Smooth muscle cell (in vitro differentiated cells): ENCODE results near the gene TOR4A. TPM values are rescaled to one million over a fixed set of nuclear protein-coding genes. Genes with fewer than 3 reads are reported as not detected.

Experiments used
- DNase-seq: peaks from one replicate; lab custom pipeline; 2025; ENCODE audit not compliant: unreplicated experiment; lab: John Stamatoyannopoulos, UW
- H2AFZ ChIP-seq: fragments of 200-600 bp; sonication (generic); 2 replicates; pipeline ENCODE4 v1.6.0; 2016; ENCODE audit warnings: antibody characterized with exemption, low read depth, mild to moderate bottlenecking
- H3F3A ChIP-seq: fragments of 200-600 bp; sonication (generic); 2 replicates; pipeline ENCODE4 v1.6.0; 2017; ENCODE audit warnings: antibody characterized with exemption, low read depth
- H3K27ac ChIP-seq: fragments of 200-600 bp; sonication (generic); 2 replicates; pipeline ENCODE4 v1.5.1; 2016; ENCODE audit warnings: low read depth, mild to moderate bottlenecking
- H3K27me3 ChIP-seq: fragments of 200-600 bp; sonication (generic); 2 replicates; pipeline ENCODE4 v1.6.1; 2016; ENCODE audit warnings: low read depth, mild to moderate bottlenecking
- H3K36me3 ChIP-seq: fragments of 200-600 bp; sonication (generic); 2 replicates; pipeline ENCODE4 v1.5.1; 2016; ENCODE audit warnings: low read depth
- H3K4me1 ChIP-seq: fragments of 200-600 bp; sonication (generic); 2 replicates; pipeline ENCODE4 v1.5.1; 2016; ENCODE audit warnings: low read depth
- H3K4me2 ChIP-seq: fragments of 200-600 bp; sonication (generic); 2 replicates; pipeline ENCODE4 v1.6.0; 2016; ENCODE audit warnings: mild to moderate bottlenecking
- H3K4me3 ChIP-seq: fragments of 200-600 bp; sonication (generic); 2 replicates; pipeline ENCODE4 v1.5.1; 2016; ENCODE audit warnings: mild to moderate bottlenecking
- H3K79me2 ChIP-seq: fragments of 200-600 bp; sonication (generic); 2 replicates; pipeline ENCODE4 v1.6.0; 2016; ENCODE audit warnings: low read depth, mild to moderate bottlenecking
- H3K9ac ChIP-seq: fragments of 200-600 bp; sonication (generic); 2 replicates; pipeline ENCODE4 v1.6.0; 2016; ENCODE audit warnings: low read depth
- H3K9me3 ChIP-seq: fragments of 200-600 bp; sonication (generic); replicated peaks from 2 replicates; pipeline ENCODE4 v1.5.1; 2016; ENCODE audit warnings: low read depth
- H4K20me1 ChIP-seq: fragments of 200-600 bp; sonication (generic); 2 replicates; pipeline ENCODE4 v1.6.0; 2016; ENCODE audit warnings: low read depth
- WGBS: methylation state at CpG from one replicate; pipeline ENCODE4 v1.1.7; 2016; ENCODE audit warnings: low lambda C conversion rate; 5-methylcytosine and 5-hydroxymethylcytosine counted together
- polyA plus RNA-seq: library from polyadenylated mRNA; unstranded; fragments of >200 nt; fragmentation: Nextera tagmentation; extraction: Ambion mirVana; gene quantifications from 2 replicates; pipeline ENCODE4 v1.2.1, GENCODE V29; 2016
- total RNA-seq: library from RNA; depleted of rRNA; stranded (reverse); fragments of >200 nt; gene quantifications from 2 replicates; pipeline ENCODE4 v1.2.3, GENCODE V29; 2014
- TF ChIP-seq, protein P1 (sequence below): fragments of 200-600 bp; sonication (generic); IDR thresholded peaks from 2 replicates; pipeline ENCODE4 v1.5.1; 2017; ENCODE audit warnings: borderline replicate concordance, mild to moderate bottlenecking, antibody characterized with exemption; ENCODE audit not compliant: insufficient read depth, poor library complexity, severe bottlenecking

TOR4A gene
- total and polyA plus RNA-seq, 2 experiments from 2014 or later: 5.5 to 6.3 TPM

DNA sequence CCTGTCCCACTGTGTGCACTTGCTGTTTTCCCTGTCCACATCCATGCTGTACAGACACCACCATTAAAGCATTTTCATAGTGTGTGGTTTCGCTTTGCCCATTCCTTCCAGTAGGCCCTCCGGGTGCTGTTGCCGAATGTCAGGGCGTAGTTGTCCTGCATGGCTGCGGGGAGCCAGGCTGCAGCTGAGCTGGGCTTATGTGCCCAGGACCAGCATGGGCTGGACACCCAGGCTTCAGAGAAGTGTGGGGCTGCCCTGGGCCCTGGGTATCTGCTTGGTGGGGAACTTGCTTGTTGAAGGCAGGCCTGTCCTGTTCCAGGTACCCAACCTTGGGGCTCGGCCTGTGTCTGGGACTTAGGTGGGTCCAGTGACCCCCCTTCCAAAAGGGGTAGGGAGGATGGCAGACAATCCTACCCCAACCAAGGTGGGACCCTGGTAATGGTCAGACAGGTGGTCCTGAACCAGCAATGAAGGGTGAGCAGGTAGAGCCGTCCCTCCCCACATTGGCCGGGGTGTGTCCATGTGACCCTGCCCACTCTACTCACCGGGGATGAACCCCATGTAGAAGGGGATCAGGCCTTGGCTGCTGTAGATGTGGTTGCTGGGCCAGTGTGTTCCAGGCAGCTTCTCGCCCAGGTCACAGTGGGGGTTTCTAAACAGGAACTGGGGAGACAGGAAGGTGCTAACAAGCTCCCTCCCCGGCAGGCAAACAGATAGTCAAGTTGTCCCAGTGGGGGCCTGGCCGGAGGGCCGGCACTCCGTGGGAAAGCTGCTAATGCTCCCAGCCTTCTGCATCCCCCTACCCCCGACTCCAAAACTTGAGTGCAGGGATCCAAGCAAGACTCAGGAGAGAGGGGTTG lies 33.7 kb upstream of the TOR4A start:
- WGBS: 73% methylated on average over 15 of the region's 15 CpGs
- H3K4me2 ChIP-seq: no peak overlapping the region
- H3K36me3 ChIP-seq: no peaks in the 10 kb centered on the region
- H3K9ac ChIP-seq: no peak overlapping the region
- peaks cover 32% of the 10 kb centered on the region for H3K79me2 ChIP-seq
- H3K4me1 ChIP-seq: peaks cover 5% of the 10 kb centered on the region
- no peak overlapping the region for H3K4me3 ChIP-seq
- H3F3A ChIP-seq: peaks cover 25% of the 10 kb centered on the region
- H3K9me3 ChIP-seq: no peaks in the 10 kb centered on the region
- TF ChIP-seq, protein P1, sequence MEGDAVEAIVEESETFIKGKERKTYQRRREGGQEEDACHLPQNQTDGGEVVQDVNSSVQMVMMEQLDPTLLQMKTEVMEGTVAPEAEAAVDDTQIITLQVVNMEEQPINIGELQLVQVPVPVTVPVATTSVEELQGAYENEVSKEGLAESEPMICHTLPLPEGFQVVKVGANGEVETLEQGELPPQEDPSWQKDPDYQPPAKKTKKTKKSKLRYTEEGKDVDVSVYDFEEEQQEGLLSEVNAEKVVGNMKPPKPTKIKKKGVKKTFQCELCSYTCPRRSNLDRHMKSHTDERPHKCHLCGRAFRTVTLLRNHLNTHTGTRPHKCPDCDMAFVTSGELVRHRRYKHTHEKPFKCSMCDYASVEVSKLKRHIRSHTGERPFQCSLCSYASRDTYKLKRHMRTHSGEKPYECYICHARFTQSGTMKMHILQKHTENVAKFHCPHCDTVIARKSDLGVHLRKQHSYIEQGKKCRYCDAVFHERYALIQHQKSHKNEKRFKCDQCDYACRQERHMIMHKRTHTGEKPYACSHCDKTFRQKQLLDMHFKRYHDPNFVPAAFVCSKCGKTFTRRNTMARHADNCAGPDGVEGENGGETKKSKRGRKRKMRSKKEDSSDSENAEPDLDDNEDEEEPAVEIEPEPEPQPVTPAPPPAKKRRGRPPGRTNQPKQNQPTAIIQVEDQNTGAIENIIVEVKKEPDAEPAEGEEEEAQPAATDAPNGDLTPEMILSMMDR: no peak
- no peaks in the 10 kb centered on the region for H3K27me3 ChIP-seq
- peaks cover 28% of the 10 kb centered on the region for H4K20me1 ChIP-seq
- no peak overlapping the region for H3K27ac ChIP-seq
- no peak for DNase-seq
- H2AFZ ChIP-seq: no peak overlapping the region

DNA sequence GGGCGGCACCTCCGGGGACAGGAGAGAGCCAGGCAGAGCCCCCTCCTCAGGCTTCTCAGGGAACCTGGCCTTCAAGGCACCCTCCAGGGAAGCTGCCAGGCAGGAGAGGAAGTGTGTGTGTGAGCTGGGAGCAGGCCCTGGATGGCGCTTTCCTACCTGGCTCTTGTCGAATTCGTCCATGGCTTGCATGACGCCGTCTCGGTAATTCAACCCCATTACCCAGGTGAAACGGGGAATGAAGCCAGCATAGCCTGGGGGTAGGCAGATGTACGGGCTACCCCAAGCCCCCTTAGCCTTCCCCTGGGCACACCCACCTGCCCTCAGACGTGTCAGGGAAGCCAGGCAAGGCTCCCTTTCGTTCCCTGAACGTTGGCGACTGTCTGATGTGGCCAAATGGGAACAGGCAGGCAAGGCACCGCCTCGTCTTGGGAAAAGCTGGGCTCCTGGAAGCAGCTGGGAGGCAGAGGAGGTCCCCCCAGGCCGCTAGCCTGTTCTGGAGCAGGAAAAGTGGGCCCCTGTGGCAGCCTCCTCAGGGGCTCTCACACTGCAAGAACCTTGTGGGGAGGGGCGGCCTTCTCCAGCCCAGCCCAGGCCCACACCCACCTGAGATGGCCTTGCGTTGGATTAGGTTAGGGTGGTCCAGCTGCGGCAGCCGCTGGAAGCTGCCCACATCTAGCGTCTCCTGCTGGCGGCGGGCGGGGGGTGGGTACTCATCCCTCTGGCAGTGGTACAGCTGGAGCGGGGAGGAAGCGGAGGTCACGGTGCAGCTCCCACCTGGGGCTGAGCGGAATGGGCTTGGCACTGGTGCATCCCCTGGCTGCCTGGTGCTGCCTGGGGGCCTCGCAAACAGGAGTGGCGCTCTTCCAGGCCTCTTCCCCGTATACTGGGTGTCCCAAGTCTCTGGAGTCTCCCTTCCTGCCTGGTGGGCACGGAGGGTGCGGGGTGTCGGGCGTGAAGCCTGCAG lies 32.8 kb upstream of the TOR4A start:
- H3K36me3 ChIP-seq: no peaks in the 10 kb centered on the region
- H3K79me2 ChIP-seq: peaks cover 23% of the 10 kb centered on the region
- peaks cover 28% of the 10 kb centered on the region for H4K20me1 ChIP-seq
- H3K9ac ChIP-seq: no peak overlapping the region
- H3K4me3 ChIP-seq: no peak overlapping the region
- H3F3A ChIP-seq: peaks cover 25% of the 10 kb centered on the region
- WGBS: 72% methylated on average over 36 of the region's 36 CpGs
- DNase-seq: no peak
- TF ChIP-seq, protein P1: no peak
- no peak overlapping the region for H3K4me2 ChIP-seq
- H3K27ac ChIP-seq: no peak overlapping the region
- peaks cover 5% of the 10 kb centered on the region for H3K4me1 ChIP-seq
- no peaks in the 10 kb centered on the region for H3K9me3 ChIP-seq
- H3K27me3 ChIP-seq: no peaks in the 10 kb centered on the region
- H2AFZ ChIP-seq: no peak overlapping the region

DNA sequence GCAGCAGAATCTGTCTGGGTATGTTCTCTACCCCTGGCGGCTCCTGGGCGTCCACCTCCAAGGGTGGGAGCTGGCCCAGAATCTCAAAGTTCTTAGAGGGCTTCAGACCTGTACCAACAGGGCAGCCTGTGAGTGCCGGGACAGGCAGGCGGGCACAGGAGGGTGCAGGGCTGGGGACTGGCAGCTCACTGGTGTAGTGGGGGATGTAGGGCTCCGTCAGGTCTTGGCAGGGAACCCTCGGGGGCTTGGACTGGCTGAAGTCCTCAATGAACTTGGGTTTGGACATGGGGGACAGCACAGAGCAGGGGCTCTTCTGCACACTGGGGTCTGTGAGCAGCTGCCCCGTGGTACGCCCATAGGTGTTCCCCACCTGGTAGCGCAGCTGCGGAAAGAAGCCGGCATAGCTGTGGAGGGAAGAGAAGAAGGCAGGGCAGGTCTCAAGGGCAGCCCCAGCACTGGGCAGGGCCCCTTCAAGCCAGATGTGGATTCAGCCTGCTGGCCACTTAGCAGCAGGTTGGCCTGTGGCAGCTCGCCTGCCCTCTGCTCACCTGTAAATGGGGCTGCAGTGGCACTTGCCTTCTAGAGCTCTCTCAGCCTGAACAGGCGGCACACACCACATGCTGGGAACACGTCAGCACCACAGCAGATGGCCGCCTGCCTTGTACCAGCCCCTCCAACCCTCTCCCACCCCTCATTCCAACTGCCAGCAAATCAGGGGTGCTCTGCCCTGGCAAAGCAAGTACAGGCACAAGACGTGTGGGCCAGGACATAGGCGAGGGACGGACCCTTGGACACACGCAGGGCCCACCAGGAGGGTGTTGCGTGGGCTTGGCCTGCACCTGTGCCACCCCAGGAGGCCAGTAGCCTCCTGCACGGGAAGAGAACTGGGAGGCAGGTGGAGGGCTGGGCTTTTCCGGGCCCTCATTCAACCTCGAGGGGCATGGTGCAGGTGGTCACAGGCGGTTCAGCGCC lies 31.8 kb upstream of the TOR4A start:
- Histone ChIP-seq H2AFZ (no peak overlapping the region), H3K9me3 (no peaks in the 10 kb centered on the region), H3K4me2 (no peak overlapping the region), H3K27ac (no peak overlapping the region), H3K27me3 (no peaks in the 10 kb centered on the region), H3K4me1 (peaks cover 5% of the 10 kb centered on the region), H3K79me2 (peaks cover 22% of the 10 kb centered on the region), H3F3A (peaks cover 20% of the 10 kb centered on the region), H4K20me1 (peaks cover 28% of the 10 kb centered on the region), H3K9ac (no peak overlapping the region), H3K36me3 (no peaks in the 10 kb centered on the region), H3K4me3 (no peak overlapping the region)
- TF ChIP-seq, protein P1: no peak
- DNase-seq: no peak
- WGBS: 95% methylated on average over 25 of the region's 25 CpGs
